Astrocyte (in vitro differentiated cells and primary cell): ENCODE data around the gene GINS2. TPM values are rescaled to one million over a fixed set of nuclear protein-coding genes. Genes with fewer than 3 reads are reported as not detected.

Source experiments
- DNase-seq: peaks from one replicate; pipeline ENCODE4 v3.0.0-alpha.2; 2010; ENCODE audit warnings: low read depth
- FAIRE-seq: peaks from 2 replicates; lab custom pipeline; 2011; peaks lifted over from hg19 to GRCh38; lab: Jason Lieb, UNC
- H2AFZ ChIP-seq: 2 replicates; pipeline ENCODE4 v1.6.0; 2012; ENCODE audit warnings: low read depth, low read length, inconsistent platforms
- H3K27ac ChIP-seq: 2 replicates; pipeline ENCODE4 v1.5.1; 2011; ENCODE audit warnings: low read depth, low read length, inconsistent platforms
- H3K27me3 ChIP-seq: 2 replicates; pipeline ENCODE4 v1.6.0; 2011; ENCODE audit warnings: low read length, inconsistent platforms; ENCODE audit not compliant: insufficient read depth
- H3K36me3 ChIP-seq: 2 replicates; pipeline ENCODE4 v1.5.1; 2011; ENCODE audit warnings: low read length, inconsistent platforms; ENCODE audit not compliant: insufficient read depth
- H3K4me1 ChIP-seq: 2 replicates; pipeline ENCODE4 v1.5.1; 2011; ENCODE audit warnings: low read length, inconsistent platforms; ENCODE audit not compliant: insufficient read depth
- H3K4me2 ChIP-seq: 2 replicates; pipeline ENCODE4 v1.6.0; 2012; ENCODE audit warnings: low read length, inconsistent platforms
- H3K4me3 ChIP-seq: 2 replicates; pipeline ENCODE4 v1.5.1; 2011; ENCODE audit warnings: low read depth, mild to moderate bottlenecking, low read length, inconsistent platforms; ENCODE audit not compliant: insufficient read depth
- H3K79me2 ChIP-seq: 2 replicates; pipeline ENCODE4 v1.6.0; 2012; ENCODE audit warnings: mild to moderate bottlenecking, low read length, inconsistent platforms; ENCODE audit not compliant: insufficient read depth
- H3K9ac ChIP-seq: 2 replicates; pipeline ENCODE4 v1.6.0; 2012; ENCODE audit warnings: mild to moderate bottlenecking, low read length, inconsistent platforms
- H3K9me3 ChIP-seq: 2 replicates; pipeline ENCODE4 v1.5.1; 2012; ENCODE audit warnings: low read depth, mild to moderate bottlenecking, low read length, inconsistent platforms; ENCODE audit not compliant: insufficient read depth
- H4K20me1 ChIP-seq: 2 replicates; pipeline ENCODE4 v1.6.0; 2012; ENCODE audit warnings: low read length, inconsistent platforms; ENCODE audit not compliant: insufficient read depth
- H3K27ac Mint-ChIP-seq: one replicate; pipeline ENCODE4 v1.8.0; 2021; ENCODE audit warnings: mild to moderate bottlenecking, mixed read lengths; ENCODE audit not compliant: unreplicated experiment
- H3K27me3 Mint-ChIP-seq: one replicate; pipeline ENCODE4 v1.8.0; 2021; ENCODE audit warnings: low read depth, mixed read lengths; ENCODE audit not compliant: unreplicated experiment
- H3K36me3 Mint-ChIP-seq: one replicate; pipeline ENCODE4 v1.8.0; 2021; ENCODE audit warnings: low read depth, mixed read lengths; ENCODE audit not compliant: unreplicated experiment
- H3K4me1 Mint-ChIP-seq: one replicate; pipeline ENCODE4 v1.8.0; 2021; ENCODE audit warnings: low read depth, mixed read lengths; ENCODE audit not compliant: unreplicated experiment
- H3K4me3 Mint-ChIP-seq: one replicate; pipeline ENCODE4 v1.8.0; 2021; ENCODE audit warnings: mild to moderate bottlenecking, moderate library complexity, mixed read lengths; ENCODE audit not compliant: unreplicated experiment
- H3K9me3 Mint-ChIP-seq: one replicate; pipeline ENCODE4 v1.8.0; 2021; ENCODE audit warnings: mild to moderate bottlenecking, mixed read lengths; ENCODE audit not compliant: unreplicated experiment
- EZH2 ChIP-seq: IDR thresholded peaks from 2 replicates; pipeline ENCODE4 v1.6.1; 2012; ENCODE audit warnings: mild to moderate bottlenecking, low read length, inconsistent platforms; ENCODE audit not compliant: insufficient read depth
- total RNA-seq: library from RNA; stranded (reverse); gene quantifications from 2 replicates; pipeline ENCODE4 v1.2.1, GENCODE V29; 2021
- TF ChIP-seq, protein P1 (sequence below): IDR thresholded peaks from 2 replicates; pipeline ENCODE4 v1.5.1; 2011; ENCODE audit warnings: low read depth, mild to moderate bottlenecking, inconsistent platforms, low read length, moderate library complexity; ENCODE audit not compliant: insufficient read depth

The GINS2 gene
- total RNA-seq, 1 donor from 2014 or later, result 3.4 TPM

GRCh38 chr16:85654251-85655095, 34.3 kb downstream of the GINS2 start:
- Histone ChIP-seq H3K4me2 (no peak overlapping the region), H3K79me2 (no peaks in the 10 kb centered on the region), H2AFZ (no peak overlapping the region), H3K4me1 (peaks cover 16% of the 10 kb centered on the region), H3K27me3 (no peaks in the 10 kb centered on the region), H3K9me3 (no peaks in the 10 kb centered on the region), H3K36me3 (peaks cover 6% of the 10 kb centered on the region), H3K4me3 (no peak overlapping the region), H3K27ac (no peak overlapping the region), H4K20me1 (peaks cover 35% of the 10 kb centered on the region), H3K9ac (no peak overlapping the region)
- FAIRE-seq (no peak), DNase-seq (no peak)
- H3K9me3 Mint-ChIP-seq, result no peaks in the 10 kb centered on the region
- H3K36me3 Mint-ChIP-seq, result peaks cover 7% of the 10 kb centered on the region
- no peak overlapping the region for H3K27ac Mint-ChIP-seq
- H3K27me3 Mint-ChIP-seq, result no peaks in the 10 kb centered on the region
- no peak overlapping the region for H3K4me3 Mint-ChIP-seq
- H3K4me1 Mint-ChIP-seq, result peaks cover 3% of the 10 kb centered on the region
- no peak for TF ChIP-seq EZH2
- TF ChIP-seq, protein P1, sequence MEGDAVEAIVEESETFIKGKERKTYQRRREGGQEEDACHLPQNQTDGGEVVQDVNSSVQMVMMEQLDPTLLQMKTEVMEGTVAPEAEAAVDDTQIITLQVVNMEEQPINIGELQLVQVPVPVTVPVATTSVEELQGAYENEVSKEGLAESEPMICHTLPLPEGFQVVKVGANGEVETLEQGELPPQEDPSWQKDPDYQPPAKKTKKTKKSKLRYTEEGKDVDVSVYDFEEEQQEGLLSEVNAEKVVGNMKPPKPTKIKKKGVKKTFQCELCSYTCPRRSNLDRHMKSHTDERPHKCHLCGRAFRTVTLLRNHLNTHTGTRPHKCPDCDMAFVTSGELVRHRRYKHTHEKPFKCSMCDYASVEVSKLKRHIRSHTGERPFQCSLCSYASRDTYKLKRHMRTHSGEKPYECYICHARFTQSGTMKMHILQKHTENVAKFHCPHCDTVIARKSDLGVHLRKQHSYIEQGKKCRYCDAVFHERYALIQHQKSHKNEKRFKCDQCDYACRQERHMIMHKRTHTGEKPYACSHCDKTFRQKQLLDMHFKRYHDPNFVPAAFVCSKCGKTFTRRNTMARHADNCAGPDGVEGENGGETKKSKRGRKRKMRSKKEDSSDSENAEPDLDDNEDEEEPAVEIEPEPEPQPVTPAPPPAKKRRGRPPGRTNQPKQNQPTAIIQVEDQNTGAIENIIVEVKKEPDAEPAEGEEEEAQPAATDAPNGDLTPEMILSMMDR, result no peak

DNA sequence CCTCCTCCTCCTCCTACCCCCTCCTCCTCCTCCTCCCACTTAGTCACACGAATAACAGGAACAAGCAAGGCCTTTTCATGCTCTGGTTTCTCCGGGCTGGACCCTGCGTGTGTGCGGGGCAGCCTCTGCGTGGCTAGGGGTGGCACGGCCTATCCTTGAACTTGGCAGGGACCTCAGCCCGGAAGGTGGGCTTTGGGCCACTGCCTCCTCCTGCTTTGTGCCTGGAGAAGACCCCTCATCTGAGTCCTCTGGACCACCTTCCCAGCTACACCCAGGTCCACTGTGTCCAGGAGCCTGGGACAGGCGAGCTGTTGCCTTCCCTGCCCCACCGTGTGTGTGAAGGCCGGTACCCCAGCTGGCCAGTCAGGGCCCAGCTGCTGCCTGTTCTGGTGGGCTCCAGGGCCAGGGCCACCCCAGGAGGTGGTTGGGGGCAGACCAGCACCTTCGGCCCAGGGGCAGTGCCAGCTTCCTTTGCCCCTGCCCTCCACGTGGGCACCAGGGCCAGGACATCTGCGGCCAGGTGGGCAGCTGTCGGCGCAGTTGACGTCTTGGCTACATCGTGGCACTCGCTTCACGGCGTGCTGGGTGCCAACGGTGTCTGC, 35.4 kb downstream of the GINS2 start:
- Mint-ChIP-seq H3K27ac (no peak overlapping the region), H3K4me3 (no peak overlapping the region), H3K27me3 (no peaks in the 10 kb centered on the region), H3K9me3 (no peaks in the 10 kb centered on the region), H3K4me1 (peaks cover 3% of the 10 kb centered on the region), H3K36me3 (peaks cover 13% of the 10 kb centered on the region)
- TF ChIP-seq EZH2, result no peak
- TF ChIP-seq, protein P1, result no peak
- Histone ChIP-seq H3K27ac (no peak overlapping the region), H4K20me1 (peaks cover 41% of the 10 kb centered on the region), H3K4me2 (no peak overlapping the region), H2AFZ (no peak overlapping the region), H3K4me1 (peaks cover 16% of the 10 kb centered on the region), H3K36me3 (peaks cover 6% of the 10 kb centered on the region), H3K27me3 (no peaks in the 10 kb centered on the region), H3K9me3 (no peaks in the 10 kb centered on the region), H3K79me2 (no peaks in the 10 kb centered on the region), H3K4me3 (no peak overlapping the region), H3K9ac (no peak overlapping the region)
- FAIRE-seq (no peak), DNase-seq (no peak)
